ENCODE results near the gene TAF4. TPM values are rescaled to one million over a fixed set of nuclear protein-coding genes. Genes with fewer than 3 reads are reported as not detected.

The TAF4 gene
- total and polyA plus RNA-seq, 2 of the 13 experiments (the other 11 are each of a cell fraction or from before 2014, with no cell fraction given) = 5.9 to 12.0 TPM

- TF ChIP-seq NPAS2 (CRISPR knock-in tag; IDR thresholded peaks at IDR 0.05; ENCODE audit: borderline replicate concordance) = 0 out of 2 replicates have a peak, but pooled peaks have one; percentile 71
Observed at GRCh38 chr20:62087227-62087626, 21.5 kb upstream of the TAF4 start (continued).

- Histone ChIP-seq H3K27me3 (ENCODE audit: control insufficient read depth in 1 of 2, insufficient read depth in 2 of 2, low read length in 2 of 2) (peaks cover 8 to 48% of the 10 kb centered on the region in 2 experiments; a peak in 3 of 5 replicates), H4K20me1 (ENCODE audit: insufficient read depth, low read length) (no peaks in the 10 kb centered on the region), H3K9ac (ENCODE audit: insufficient read depth, low read depth, low read length) (no peak overlapping the region), H3K4me2 (ENCODE audit: low read depth, low read length) (no peak overlapping the region), H3K36me3 (replicated peaks in 1 of 2; ENCODE audit: control insufficient read depth in 1 of 2, insufficient read depth in 2 of 2, low read length in 2 of 2) (no peaks in the 10 kb centered on the region), H2AFZ (ENCODE audit: low read length) (no peak overlapping the region), H3K4me3 (replicated peaks in 1 of 3; ENCODE audit: insufficient read depth in 1 of 3, low read depth in 2 of 3, low read length in 3 of 3) (no peak overlapping the region), H3K27ac (ENCODE audit: extremely low read length, insufficient read depth, low read length) (no peak overlapping the region), H3K79me2 (ENCODE audit: insufficient read depth, low read length) (no peaks in the 10 kb centered on the region), H3K4me1 (ENCODE audit: insufficient read depth, low read length) (peaks cover 13% of the 10 kb centered on the region), H3K9me3 (ENCODE audit: low read length) (no peaks in the 10 kb centered on the region)
- 0 out of 3 replicates have a peak, but pooled peaks have one; percentile 13 for ATAC-seq
- no peak for FAIRE-seq
- in situ Hi-C loops (cut with HindIII; ENCODE audit: extremely low pct_ligation_motif_present, low pct_unique_long_range_greater_than_20kb) (no loop called here), intact Hi-C loops (cut with micrococcal nuclease; ENCODE audit: unreplicated experiment) (no loop called here)
- ChIA-PET CTCF (ENCODE audit: low intra/inter-chr PET ratio, low total read pairs) (no interaction called here), POLR2A (interaction anchor here (1.7 kb wide), 1 partner anchor 18 kb away, joined by 8 read pairs; no protein-coding TSS in a partner anchor)
- no TSS peak for BruUV-seq (replicated peaks)
- DNase-seq (ENCODE audit: low spot score) = no peak
- WGBS (ENCODE audit: low lambda C conversion rate) = 34% methylated on average over 9 of the region's 9 CpGs
- TF ChIP-seq MAF1 (CRISPR knock-in tag; IDR thresholded peaks at IDR 0.05; ENCODE audit: borderline replicate concordance) (no peak), ZNF556 (CRISPR knock-in tag; IDR thresholded peaks at IDR 0.05; ENCODE audit: borderline replicate concordance) (no peak), RFX5 (IDR thresholded peaks at IDR 0.05; ENCODE audit: low read depth, low read length) (no peak), ZNF44 (CRISPR knock-in tag; IDR thresholded peaks at IDR 0.05) (no peak), ZNF124 (CRISPR knock-in tag; IDR thresholded peaks at IDR 0.05) (no peak), ZNF432 (CRISPR knock-in tag; IDR thresholded peaks at IDR 0.05; ENCODE audit: borderline replicate concordance) (no peak), ZNF292 (CRISPR knock-in tag; IDR thresholded peaks at IDR 0.05; ENCODE audit: borderline replicate concordance, low read depth) (no peak), MYNN (CRISPR knock-in tag; IDR thresholded peaks at IDR 0.05; ENCODE audit: low read depth) (no peak), NR2C2 (CRISPR knock-in tag; IDR thresholded peaks at IDR 0.05; ENCODE audit: borderline replicate concordance) (no peak), ZNF512 (CRISPR knock-in tag; IDR thresholded peaks at IDR 0.05) (no peak), CC2D1A (CRISPR knock-in tag; IDR thresholded peaks at IDR 0.05) (no peak), LCORL (IDR thresholded peaks at IDR 0.05) (no peak), LCORL (CRISPR knock-in tag; IDR thresholded peaks at IDR 0.05) (no peak), SRF (IDR thresholded peaks at IDR 0.05; ENCODE audit: low read depth, low read length) (no peak), ZFX (CRISPR knock-in tag; IDR thresholded peaks at IDR 0.05; ENCODE audit: low read depth) (no peak), CREB1 (IDR thresholded peaks at IDR 0.05) (no peak), CREB1 (CRISPR knock-in tag; IDR thresholded peaks at IDR 0.05) (no peak)
Observed at GRCh38 chr20:62085206-62085605, 19.5 kb upstream of the TAF4 start.

Data from HepG2 (cell line).